NCI-H69 (cell line): Measurements from ENCODE around the gene SLC2A14.
A peak's percentile ranks its signal among the peaks of the same experiment; 100 is the strongest.
"Not testable (repeated sequence)": the region's sequence is repeated elsewhere in the genome, so short reads cannot be mapped to it uniquely, and the experiment has no call there.

Source experiments
- DNase-seq: peaks from one replicate; lab custom pipeline; 2025; lab: John Stamatoyannopoulos, UW

Gene SLC2A14

GRCh38 chr12:7872566-7873319, at the start of gene SLC2A14:
TSS of gene SLC2A14 (minus strand) at chr12:7872915. CDS start at chr12:7869880, 3,035 bp downstream.
- DNase-seq, result no peak

- DNase-seq, result not testable (repeated sequence)
Measured at GRCh38 chr12:7921181-7921580, 48.5 kb upstream of the SLC2A14 start.

- not testable (repeated sequence) for DNase-seq
Measured at GRCh38 chr12:7918268-7918590, 45.5 kb upstream of the SLC2A14 start.

GRCh38 chr12:7917392-7918267, 44.9 kb upstream of the SLC2A14 start:
- no peak for DNase-seq

GRCh38 chr12:7916936-7917335, 44.2 kb upstream of the SLC2A14 start:
- no peak for DNase-seq

GRCh38 chr12:7915661-7916403, 43.1 kb upstream of the SLC2A14 start:
- DNase-seq, result no peak

- not testable (repeated sequence) for DNase-seq
Measured at GRCh38 chr12:7910106-7910505, 37.4 kb upstream of the SLC2A14 start.

- peak; percentile 10 for DNase-seq
Measured at GRCh38 chr12:7907009-7907408, 34.3 kb upstream of the SLC2A14 start.

GRCh38 chr12:7906303-7906702, 33.6 kb upstream of the SLC2A14 start:
- not testable (repeated sequence) for DNase-seq

- DNase-seq, result peak; percentile 1
Measured at GRCh38 chr12:7905600-7906125, 32.9 kb upstream of the SLC2A14 start.

- DNase-seq, result peak; percentile 47
Measured at GRCh38 chr12:7905071-7905470, 32.4 kb upstream of the SLC2A14 start.

- not testable (repeated sequence) for DNase-seq
Measured at GRCh38 chr12:7902416-7902815, 29.7 kb upstream of the SLC2A14 start.

- no peak for DNase-seq
Measured at GRCh38 chr12:7899755-7900154, 27.0 kb upstream of the SLC2A14 start.

- DNase-seq, result not testable (repeated sequence)
Measured at GRCh38 chr12:7896726-7897125, 24.0 kb upstream of the SLC2A14 start.

GRCh38 chr12:7892186-7892980, 19.7 kb upstream of the SLC2A14 start:
- DNase-seq, result no peak

GRCh38 chr12:7884689-7885088, 12.0 kb upstream of the SLC2A14 start:
- DNase-seq, result no peak

- not testable (repeated sequence) for DNase-seq
Measured at GRCh38 chr12:7881736-7882120, 9.0 kb upstream of the SLC2A14 start.

- not testable (repeated sequence) for DNase-seq
Measured at GRCh38 chr12:7880952-7881735, 8.4 kb upstream of the SLC2A14 start.

- no peak for DNase-seq
Measured at GRCh38 chr12:7879246-7879645, 6.5 kb upstream of the SLC2A14 start.

- no peak for DNase-seq
Measured at GRCh38 chr12:7877420-7877819, 4.7 kb upstream of the SLC2A14 start.

GRCh38 chr12:7870335-7870734, 2.4 kb downstream of the SLC2A14 start:
- no peak for DNase-seq
